GM12864 (cell line): ENCODE data around the gene LIPT2.
A peak's percentile ranks its signal among the peaks of the same experiment; 100 is the strongest.
"Not testable (repeated sequence)": the region's sequence is repeated elsewhere in the genome, so short reads cannot be mapped to it uniquely, and the experiment has no call there.

Experiments used
- DNase-seq: peaks from one replicate; pipeline ENCODE4 v3.0.0-alpha.2; 2011; ENCODE audit warnings: low read depth
- H3K4me3 ChIP-seq: 2 replicates; pipeline ENCODE4 v1.5.1; 2011; ENCODE audit warnings: mild to moderate bottlenecking, low read depth, low read length, control low read depth
- TF ChIP-seq, protein P1 (sequence below): IDR thresholded peaks from 2 replicates; pipeline ENCODE4 v1.5.1; 2011; ENCODE audit warnings: low read depth, mild to moderate bottlenecking, moderate library complexity, low read length, control low read depth, inconsistent platforms; ENCODE audit errors: missing control alignments

The LIPT2 gene

DNA sequence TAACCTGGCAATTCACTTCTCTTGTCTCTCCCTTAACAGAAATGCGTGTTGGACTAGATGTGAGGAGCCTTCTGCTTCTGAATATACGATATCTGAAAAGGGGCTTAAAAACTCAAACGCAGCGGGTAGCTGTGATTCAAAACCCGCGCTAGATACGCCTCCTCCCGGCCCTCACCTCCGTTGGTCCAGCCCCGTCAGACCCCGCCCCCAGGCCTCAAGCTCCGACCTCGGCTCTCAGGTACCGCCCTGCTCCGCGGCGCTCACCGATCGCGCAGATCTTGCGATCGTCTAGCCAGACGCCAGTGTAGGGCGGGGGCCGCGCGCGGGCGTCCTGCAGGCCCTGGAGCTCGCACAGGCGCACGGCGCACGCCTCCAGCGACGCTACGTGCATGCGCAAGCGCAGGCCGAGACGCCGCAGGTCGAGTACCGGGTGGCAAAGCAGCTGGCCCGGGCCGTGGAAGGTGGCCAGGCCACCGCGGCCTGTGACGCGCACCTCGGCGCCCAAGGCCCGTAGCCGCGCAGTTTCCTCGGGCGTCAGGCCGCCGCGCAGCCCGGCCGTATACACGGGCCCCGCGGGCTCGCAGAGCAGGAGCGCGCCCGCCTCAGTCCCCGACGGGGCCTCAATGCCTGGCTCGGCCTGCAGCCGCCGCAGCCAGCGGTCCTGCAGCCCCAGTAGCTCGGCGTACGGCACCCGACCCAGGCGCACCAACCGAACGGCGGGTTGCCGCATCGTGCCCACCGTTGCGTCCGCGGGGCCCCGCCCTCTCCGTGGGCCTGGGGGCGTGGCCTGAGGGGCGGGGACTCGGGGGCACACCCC, at the start of gene LIPT2:
LIPT2 (minus strand) TSS at position 751 of the 817 bp plus-strand sequence; CDS start at position 730, 21 bp downstream.
- DNase-seq, result peak; percentile 95
- TF ChIP-seq, protein P1, sequence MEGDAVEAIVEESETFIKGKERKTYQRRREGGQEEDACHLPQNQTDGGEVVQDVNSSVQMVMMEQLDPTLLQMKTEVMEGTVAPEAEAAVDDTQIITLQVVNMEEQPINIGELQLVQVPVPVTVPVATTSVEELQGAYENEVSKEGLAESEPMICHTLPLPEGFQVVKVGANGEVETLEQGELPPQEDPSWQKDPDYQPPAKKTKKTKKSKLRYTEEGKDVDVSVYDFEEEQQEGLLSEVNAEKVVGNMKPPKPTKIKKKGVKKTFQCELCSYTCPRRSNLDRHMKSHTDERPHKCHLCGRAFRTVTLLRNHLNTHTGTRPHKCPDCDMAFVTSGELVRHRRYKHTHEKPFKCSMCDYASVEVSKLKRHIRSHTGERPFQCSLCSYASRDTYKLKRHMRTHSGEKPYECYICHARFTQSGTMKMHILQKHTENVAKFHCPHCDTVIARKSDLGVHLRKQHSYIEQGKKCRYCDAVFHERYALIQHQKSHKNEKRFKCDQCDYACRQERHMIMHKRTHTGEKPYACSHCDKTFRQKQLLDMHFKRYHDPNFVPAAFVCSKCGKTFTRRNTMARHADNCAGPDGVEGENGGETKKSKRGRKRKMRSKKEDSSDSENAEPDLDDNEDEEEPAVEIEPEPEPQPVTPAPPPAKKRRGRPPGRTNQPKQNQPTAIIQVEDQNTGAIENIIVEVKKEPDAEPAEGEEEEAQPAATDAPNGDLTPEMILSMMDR, result no peak
- H3K4me3 ChIP-seq, result peak within 1 kb of the TSS; percentile 85

DNA sequence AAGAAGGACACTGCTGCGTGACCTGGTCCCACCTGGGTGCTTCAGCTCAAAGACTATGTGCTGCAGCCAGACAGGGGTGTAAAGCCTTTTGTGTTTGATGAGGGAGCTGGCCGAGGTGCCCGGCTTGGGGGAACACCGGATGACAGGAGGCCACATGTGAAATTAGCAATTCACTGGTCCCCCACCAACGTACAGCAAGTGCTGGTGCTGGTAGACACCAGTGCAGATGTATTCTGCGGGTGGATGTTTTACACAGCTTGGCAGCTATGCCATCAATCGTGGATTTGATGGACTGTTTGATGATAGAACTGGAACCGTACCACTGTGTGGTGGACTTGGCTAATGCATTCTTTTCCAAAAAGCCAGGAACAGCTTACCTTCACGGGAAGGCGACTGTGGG, 47.9 kb upstream of the LIPT2 start:
- TF ChIP-seq, protein P1, result no peak
- H3K4me3 ChIP-seq, result no peak overlapping the region
- DNase-seq, result no peak

DNA sequence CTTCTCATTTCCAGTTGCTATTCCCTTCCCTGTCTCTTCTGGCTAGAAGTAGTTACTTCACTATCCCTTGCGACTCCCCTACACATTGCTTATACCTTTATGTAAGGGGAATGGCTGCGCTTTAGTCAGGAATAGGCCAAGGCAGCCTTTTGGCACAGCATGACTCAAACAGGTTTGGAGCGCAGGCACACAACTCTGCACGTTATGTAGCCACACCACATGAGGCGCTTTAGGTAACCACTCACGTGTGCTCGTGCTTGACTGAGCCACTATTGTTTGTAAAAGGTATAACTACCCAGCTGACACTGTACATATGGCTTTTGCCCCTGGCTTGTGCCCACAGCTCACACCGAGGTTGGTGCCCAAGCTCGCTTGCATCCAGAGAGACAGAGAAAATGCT, 46.7 kb upstream of the LIPT2 start:
- H3K4me3 ChIP-seq, result no peak overlapping the region
- TF ChIP-seq, protein P1, result no peak
- DNase-seq, result no peak

DNA sequence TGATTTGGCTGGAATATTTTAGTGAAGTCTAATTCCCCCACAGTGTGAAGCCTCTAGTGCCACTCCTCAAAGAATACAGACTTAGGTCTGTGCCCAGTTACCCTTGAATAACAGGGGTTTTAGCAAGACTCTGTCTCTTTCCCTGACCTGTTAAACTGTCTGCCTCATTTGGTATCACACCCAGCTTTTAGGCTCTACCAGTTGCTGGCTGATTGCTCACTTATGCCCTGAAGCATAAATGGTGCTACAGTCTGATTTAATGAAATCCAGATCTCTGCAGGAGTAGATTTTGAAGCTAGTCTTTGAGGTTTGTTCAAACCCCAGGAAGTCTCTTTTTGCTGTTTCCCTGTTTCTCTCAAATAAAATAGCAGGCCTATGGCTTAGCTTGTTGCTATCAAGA, 45.2 kb upstream of the LIPT2 start:
- no peak for DNase-seq
- TF ChIP-seq, protein P1, result no peak
- H3K4me3 ChIP-seq, result no peak overlapping the region

DNA sequence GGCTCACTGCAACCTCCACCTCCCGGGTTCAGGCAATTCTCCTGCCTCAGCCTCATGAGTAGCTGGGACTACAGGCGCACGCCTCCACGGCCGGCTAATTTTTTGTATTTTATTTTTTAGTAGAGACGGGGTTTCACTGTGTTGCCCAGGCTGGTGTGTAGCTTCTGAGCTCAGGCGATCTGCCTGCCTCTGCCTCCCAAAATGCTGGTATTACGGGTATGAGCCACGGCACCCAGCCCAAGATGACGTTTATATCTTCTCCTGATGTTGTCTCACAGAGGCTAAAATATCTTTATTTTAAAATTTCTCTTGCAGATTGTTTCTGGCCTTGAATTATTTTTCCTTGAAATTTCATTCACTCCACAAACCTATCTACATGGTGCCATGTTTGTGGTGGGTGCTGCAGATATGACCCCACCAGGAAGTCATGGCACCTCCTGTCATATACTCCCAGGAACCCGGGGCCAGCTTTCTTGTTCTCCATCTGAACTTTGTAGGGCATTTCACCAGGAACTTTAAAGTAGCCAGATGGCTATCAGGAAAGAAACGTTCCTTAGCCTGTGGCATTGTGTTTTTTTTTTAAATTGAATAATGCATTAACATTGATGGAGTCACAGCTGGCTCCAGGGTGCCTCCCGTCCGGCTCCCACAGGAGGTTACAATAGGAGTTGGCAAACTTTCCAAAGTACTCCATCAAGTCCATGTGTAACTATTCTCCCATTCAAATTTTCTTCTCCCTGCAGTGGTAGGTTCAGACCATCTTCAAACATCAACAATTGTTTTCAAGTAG, 42.0 kb upstream of the LIPT2 start:
- no peak overlapping the region for H3K4me3 ChIP-seq
- no peak for DNase-seq
- TF ChIP-seq, protein P1, result no peak

DNA sequence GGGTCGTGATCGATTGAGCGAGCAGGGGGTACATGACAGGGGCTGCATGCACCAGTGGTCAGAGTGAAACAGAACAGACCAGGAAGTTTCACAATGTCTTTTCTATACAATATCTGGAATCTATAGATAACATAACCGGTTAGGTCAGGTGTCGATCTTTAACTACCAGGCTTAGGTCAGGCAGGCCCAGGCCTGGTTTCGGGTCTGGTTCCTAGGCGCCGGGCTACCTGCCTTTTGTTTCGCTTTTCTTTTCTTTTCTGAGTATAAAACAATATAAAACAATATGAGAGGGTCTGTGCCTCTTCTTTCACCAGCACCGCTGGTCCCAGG, 41.4 kb upstream of the LIPT2 start:
- not testable (repeated sequence) for H3K4me3 ChIP-seq, DNase-seq

DNA sequence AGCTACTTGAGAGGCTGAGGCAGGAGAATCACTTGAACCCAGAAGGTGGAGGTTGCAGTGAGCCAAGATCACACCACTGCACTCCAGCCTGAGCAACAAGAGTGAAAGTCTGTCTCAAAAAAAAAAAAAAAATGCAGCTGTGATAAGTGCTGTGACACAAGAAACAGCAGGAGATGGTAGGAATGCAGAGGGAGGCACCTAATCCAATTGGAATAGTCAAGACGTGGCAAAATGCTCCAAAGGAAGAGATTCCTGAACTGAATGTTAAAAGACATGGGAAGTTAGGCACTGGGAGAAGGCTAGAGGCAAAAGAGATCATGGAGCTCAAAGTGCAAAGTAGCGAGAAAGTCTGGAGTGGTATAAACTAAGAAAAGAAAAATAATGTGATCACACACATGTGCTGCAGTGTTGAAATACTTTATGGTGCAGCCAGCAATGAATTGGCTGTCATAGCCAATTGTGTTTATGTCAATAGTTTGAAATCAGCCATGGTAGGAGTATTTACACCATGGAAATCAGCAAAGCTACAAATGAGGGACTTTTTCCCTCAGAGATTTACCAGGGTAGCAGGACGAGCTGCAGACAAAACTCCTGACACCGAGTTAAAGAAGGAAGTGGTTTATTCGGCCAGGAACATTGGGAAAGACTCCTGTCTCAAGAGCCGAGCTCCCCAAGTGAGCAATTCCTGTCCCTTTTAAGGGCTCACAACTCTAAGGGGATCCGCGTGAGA, 40.9 kb upstream of the LIPT2 start:
- DNase-seq, result no peak
- TF ChIP-seq, protein P1, result no peak

More for the DNA sequence above, 40.9 kb upstream of the LIPT2 start:
- no peak overlapping the region for H3K4me3 ChIP-seq
